Tracheal epithelial cell (primary cell): ENCODE data around the gene ABHD10. TPM values are rescaled to one million over a fixed set of nuclear protein-coding genes. Genes with fewer than 3 reads are reported as not detected.

Source experiments
- total RNA-seq: library from RNA; depleted of rRNA; stranded (reverse); fragments of >200 nt; gene quantifications from 2 replicates; pipeline ENCODE4 v1.2.1, GENCODE V29; 2014

The ABHD10 gene
- total RNA-seq: 16.4 and 21.7 TPM in 2 replicates

DNA sequence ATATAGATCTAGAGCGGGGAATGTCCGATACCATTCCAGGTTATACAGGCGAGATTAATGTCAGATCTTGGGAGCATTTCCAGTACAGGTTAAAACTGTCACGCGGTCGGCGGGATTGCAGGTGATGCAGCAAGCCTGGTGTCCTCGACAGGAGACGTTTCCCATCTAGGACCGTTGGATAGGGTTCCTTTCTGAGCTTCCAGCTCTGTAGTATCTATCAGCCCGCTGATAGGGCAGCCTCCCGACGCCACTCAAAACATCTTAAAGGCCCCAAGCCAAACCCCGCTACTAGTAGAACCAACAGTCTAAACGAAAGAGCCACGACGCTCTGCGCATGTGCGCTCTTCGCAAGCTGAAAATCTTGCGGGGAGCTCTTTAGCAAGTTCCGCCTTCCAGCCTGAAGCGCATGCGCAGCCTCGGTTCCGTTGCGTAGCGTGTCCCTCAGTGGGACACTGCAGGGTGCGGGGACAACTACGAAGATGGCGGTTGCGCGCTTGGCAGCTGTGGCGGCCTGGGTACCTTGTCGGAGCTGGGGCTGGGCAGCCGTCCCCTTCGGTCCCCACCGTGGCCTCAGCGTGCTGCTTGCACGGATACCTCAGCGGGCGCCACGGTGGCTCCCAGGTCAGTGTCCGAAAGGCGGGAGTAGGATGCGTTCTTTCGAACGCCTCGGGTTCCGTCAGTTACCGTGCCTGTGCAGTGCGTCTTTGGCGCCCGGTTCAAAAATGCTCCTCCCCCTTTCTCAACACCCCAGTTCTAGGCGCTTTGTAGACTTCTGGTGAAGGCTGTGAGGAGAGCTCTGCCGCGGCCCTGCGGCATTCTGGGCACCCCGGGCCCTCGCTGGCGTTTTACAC lies at the start of gene ABHD10:
ABHD10 (plus strand) TSS at position 444 of the 851 bp plus-strand sequence; CDS start at position 480, 36 bp downstream.

GRCh38 chr3:111998636-111999483 lies 20.0 kb downstream of the ABHD10 start, which contains the start of gene TAGLN3:
TAGLN3 (plus strand) TSS chr3:111998922; CDS start chr3:111999423, 501 bp downstream.

GRCh38 chr3:112034436-112034835 lies 55.6 kb downstream of the ABHD10 start, which contains the start of gene TMPRSS7:
TMPRSS7 (plus strand) TSS chr3:112034736; CDS start chr3:112034846, 110 bp downstream.

Other genes with a start within 250 kb of the ABHD10 start
- gene PHLDB2, start 119.8 kb upstream of the ABHD10 start, total RNA-seq: 43.7 and 93.7 TPM in 2 replicates
- 1.1 and 3.6 TPM in 2 replicates for gene TAGLN3, start 19.9 kb downstream of the ABHD10 start, total RNA-seq
- gene TMPRSS7, start 55.7 kb downstream of the ABHD10 start, total RNA-seq: under 0.01 TPM in 1 of 2 replicates, not detected in the other
- gene C3orf52, start 107.4 kb downstream of the ABHD10 start, total RNA-seq: 33.0 and 40.0 TPM in 2 replicates
- 0.48 and 0.85 TPM in 2 replicates for gene GCSAM, start 154.2 kb downstream of the ABHD10 start, total RNA-seq